ENCODE data around the gene ADAP1.

Gene ADAP1

GRCh38 chr7:875476-876076 lies 78.9 kb downstream of the ADAP1 start:
- H3F3A ChIP-seq (ENCODE audit: low read depth): peaks cover 19% of the 10 kb centered on the region
- no peak overlapping the region for H3K4me3 ChIP-seq (ENCODE audit: low read length, poor library complexity, severe bottlenecking)
- peaks cover 26% of the 10 kb centered on the region for H4K20me1 ChIP-seq (ENCODE audit: insufficient read depth, low read length, poor library complexity, severe bottlenecking)
- H3K9me2 ChIP-seq (replicated peaks; ENCODE audit: low read depth, low read length): no peaks in the 10 kb centered on the region
- no peak for TF ChIP-seq CTCF (conservative IDR thresholded peaks at IDR 0.05; ENCODE audit: low read length)
- TF ChIP-seq EZH2phosphoT487 (IDR thresholded peaks at IDR 0.05; ENCODE audit: borderline replicate concordance): no peak
- no peak overlapping the region for H3K9ac ChIP-seq (ENCODE audit: low read depth, low read length, poor library complexity, severe bottlenecking)
- H2AFZ ChIP-seq (ENCODE audit: low read length): no peak overlapping the region
- H3K4me1 ChIP-seq (ENCODE audit: insufficient read depth, low read length, poor library complexity, severe bottlenecking): peaks cover 21% of the 10 kb centered on the region
- H3K9me3 ChIP-seq (ENCODE audit: insufficient read depth, low read depth, low read length): no peaks in the 10 kb centered on the region
- H3K79me2 ChIP-seq (ENCODE audit: insufficient read depth, low read length): peaks cover 37% of the 10 kb centered on the region
- no peaks in the 10 kb centered on the region for H3K27me3 ChIP-seq (ENCODE audit: insufficient read depth, low read length, poor library complexity, severe bottlenecking)
- peaks cover 16% of the 10 kb centered on the region; the same call in 1 of the 2 replicates for H3K36me3 ChIP-seq (ENCODE audit: insufficient read depth, low read length)
- no peak overlapping the region for H3K4me2 ChIP-seq (ENCODE audit: low read depth, low read length, poor library complexity, severe bottlenecking)

- Histone ChIP-seq H3K9ac (ENCODE audit: low read depth, low read length, poor library complexity, severe bottlenecking) (no peak overlapping the region), H3K4me1 (ENCODE audit: insufficient read depth, low read length, poor library complexity, severe bottlenecking) (peaks cover 21% of the 10 kb centered on the region), H3K9me3 (ENCODE audit: insufficient read depth, low read depth, low read length) (no peaks in the 10 kb centered on the region), H4K20me1 (ENCODE audit: insufficient read depth, low read length, poor library complexity, severe bottlenecking) (peaks cover 22% of the 10 kb centered on the region), H3K9me2 (replicated peaks; ENCODE audit: low read depth, low read length) (no peaks in the 10 kb centered on the region), H2AFZ (ENCODE audit: low read length) (no peak overlapping the region), H3K4me2 (ENCODE audit: low read depth, low read length, poor library complexity, severe bottlenecking) (no peak overlapping the region), H3K79me2 (ENCODE audit: insufficient read depth, low read length) (peaks cover 32% of the 10 kb centered on the region), H3K4me3 (ENCODE audit: low read length, poor library complexity, severe bottlenecking) (no peak overlapping the region), H3K27me3 (ENCODE audit: insufficient read depth, low read length, poor library complexity, severe bottlenecking) (no peaks in the 10 kb centered on the region), H3F3A (ENCODE audit: low read depth) (peaks cover 19% of the 10 kb centered on the region), H3K36me3 (ENCODE audit: insufficient read depth, low read length) (peaks cover 16% of the 10 kb centered on the region; the same call in 1 of the 2 replicates)
- TF ChIP-seq CTCF (conservative IDR thresholded peaks at IDR 0.05; ENCODE audit: low read length) (no peak), EZH2phosphoT487 (IDR thresholded peaks at IDR 0.05; ENCODE audit: borderline replicate concordance) (no peak)
These were observed 79.4 kb downstream of the ADAP1 start for GRCh38 chr7:875051-875450.

DNA sequence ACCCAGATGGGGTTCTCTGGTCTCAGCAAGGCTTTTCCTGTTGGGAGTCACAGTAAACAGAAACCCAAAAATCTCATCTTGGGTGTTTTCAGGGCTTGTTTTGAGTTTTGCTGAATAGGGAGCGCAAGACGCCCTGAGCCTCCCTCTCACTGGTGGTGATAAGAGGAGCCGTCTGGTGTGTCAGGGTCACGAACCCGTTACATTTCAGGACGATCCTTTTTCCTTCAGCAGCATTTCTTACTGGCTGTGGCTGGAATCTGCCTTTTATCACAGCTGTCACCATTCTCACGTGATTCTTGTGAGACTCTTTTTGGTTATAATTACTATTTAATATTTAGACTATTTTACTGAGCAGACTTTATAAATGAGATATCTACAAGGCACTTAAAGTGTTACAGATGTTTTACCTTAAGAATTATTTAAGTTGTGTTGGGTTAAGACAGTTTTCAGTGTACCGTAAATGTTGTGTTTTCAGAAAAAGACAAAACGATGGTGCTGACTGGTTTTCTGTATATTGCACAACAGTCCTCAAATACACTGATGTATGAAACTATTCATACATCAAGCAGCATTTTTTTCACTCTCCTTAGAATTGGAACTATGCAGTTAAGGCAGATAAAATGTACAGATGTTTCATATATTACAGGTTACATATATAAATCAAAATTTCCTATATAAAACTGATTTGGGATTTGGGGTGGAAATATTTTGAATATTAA lies 80.3 kb downstream of the ADAP1 start:
- Histone ChIP-seq H3K27me3 (ENCODE audit: insufficient read depth, low read length, poor library complexity, severe bottlenecking) (no peaks in the 10 kb centered on the region), H3K9ac (ENCODE audit: low read depth, low read length, poor library complexity, severe bottlenecking) (no peak overlapping the region), H3K9me2 (replicated peaks; ENCODE audit: low read depth, low read length) (no peaks in the 10 kb centered on the region), H3K4me3 (ENCODE audit: low read length, poor library complexity, severe bottlenecking) (no peak overlapping the region), H3K79me2 (ENCODE audit: insufficient read depth, low read length) (peaks cover 23% of the 10 kb centered on the region), H3K4me2 (ENCODE audit: low read depth, low read length, poor library complexity, severe bottlenecking) (no peak overlapping the region), H3K36me3 (ENCODE audit: insufficient read depth, low read length) (peaks cover 22% of the 10 kb centered on the region; the same call in 1 of the 2 replicates), H3K9me3 (ENCODE audit: insufficient read depth, low read depth, low read length) (no peaks in the 10 kb centered on the region), H3F3A (ENCODE audit: low read depth) (peaks cover 19% of the 10 kb centered on the region), H3K4me1 (ENCODE audit: insufficient read depth, low read length, poor library complexity, severe bottlenecking) (peaks cover 17% of the 10 kb centered on the region), H4K20me1 (ENCODE audit: insufficient read depth, low read length, poor library complexity, severe bottlenecking) (peaks cover 16% of the 10 kb centered on the region), H2AFZ (ENCODE audit: low read length) (no peak overlapping the region)
- no peak for TF ChIP-seq CTCF (conservative IDR thresholded peaks at IDR 0.05; ENCODE audit: low read length)

All from Loucy (cell line).